Nephron (organoid): Measurements from ENCODE around the gene TRAIP.

ENCODE experiments used
- H3K27ac Mint-ChIP-seq, 3 experiments: 2 replicates each; pipeline ENCODE4 v1.8.0; 2020; ENCODE audit warnings: mixed read lengths in 3 of 3, mild to moderate bottlenecking in 2 of 3, moderate library complexity in 1 of 3
- H3K27me3 Mint-ChIP-seq: 2 replicates; pipeline ENCODE4 v1.8.0; 2021; ENCODE audit warnings: low read depth, mild to moderate bottlenecking, moderate library complexity, mixed read lengths
- H3K36me3 Mint-ChIP-seq: 2 replicates; pipeline ENCODE4 v1.8.0; 2020; ENCODE audit warnings: low read depth, mixed read lengths
- H3K4me1 Mint-ChIP-seq: 2 replicates; pipeline ENCODE4 v1.8.0; 2020; ENCODE audit warnings: mixed read lengths
- H3K4me3 Mint-ChIP-seq, 3 experiments: 2 replicates each; pipeline ENCODE4 v1.8.0; 2020; ENCODE audit warnings: mild to moderate bottlenecking in 3 of 3, mixed read lengths in 3 of 3, moderate library complexity in 2 of 3
- H3K9me3 Mint-ChIP-seq: 2 replicates; pipeline ENCODE4 v1.8.0; 2020; ENCODE audit warnings: mixed read lengths
- TF ChIP-seq, protein P1 (sequence below), 3 experiments: fragments of 200-600 bp; sonication (generic); IDR thresholded peaks; one replicate each; pipeline ENCODE4 v1.5.0; 2021; ENCODE audit warnings: antibody characterized with exemption in 3 of 3; ENCODE audit not compliant: unreplicated experiment in 3 of 3

The TRAIP gene

DNA sequence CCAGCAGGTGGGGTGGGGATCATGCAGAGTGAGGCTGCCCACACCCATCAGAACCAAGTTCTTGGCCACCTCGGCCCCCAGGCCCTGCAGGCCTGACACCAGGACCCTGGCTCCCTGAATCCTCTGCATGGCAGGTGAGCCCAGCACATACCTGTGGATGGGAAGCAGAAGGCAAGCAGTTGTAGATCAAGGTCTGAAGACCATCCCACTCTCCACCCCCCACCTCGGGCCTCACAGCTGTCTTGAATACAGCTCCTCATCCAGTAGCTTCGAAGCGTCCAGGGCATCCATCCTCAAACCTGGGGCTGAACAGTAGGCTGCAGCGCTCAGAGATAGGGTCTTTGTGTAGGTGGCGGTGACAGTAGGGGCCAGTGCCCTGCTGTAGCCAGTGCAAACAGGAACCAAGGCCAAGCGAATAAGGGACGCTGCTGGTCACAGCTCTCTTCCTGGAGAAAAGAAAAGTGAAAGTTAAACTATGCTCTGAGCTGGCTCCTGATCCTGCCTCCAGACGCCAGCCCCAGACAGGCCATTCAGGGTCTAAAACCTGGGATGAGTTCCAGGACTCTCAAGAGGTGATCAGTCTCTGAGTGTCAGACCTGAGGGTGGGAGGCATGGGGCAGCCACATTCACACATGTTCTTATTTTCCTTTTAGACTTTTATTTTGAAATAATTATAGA, 42.7 kb downstream of the TRAIP start, which contains the start of gene UBA7:
Gene UBA7, minus strand, starts transcription at position 457 of the 678 bp plus-strand sequence. Its CDS starts 166 bp downstream, at position 291.
- Mint-ChIP-seq H3K4me3 (peak within 1 kb of the TSS; percentile 66 to 87 (median 87)), H3K36me3 (no peaks in the 10 kb centered on the region), H3K27ac (peak within 1 kb of the TSS; percentile 97 to 99 (median 99)), H3K27me3 (no peaks in the 10 kb centered on the region), H3K4me1 (peaks cover 11% of the 10 kb centered on the region), H3K9me3 (no peaks in the 10 kb centered on the region)
- TF ChIP-seq, protein P1, sequence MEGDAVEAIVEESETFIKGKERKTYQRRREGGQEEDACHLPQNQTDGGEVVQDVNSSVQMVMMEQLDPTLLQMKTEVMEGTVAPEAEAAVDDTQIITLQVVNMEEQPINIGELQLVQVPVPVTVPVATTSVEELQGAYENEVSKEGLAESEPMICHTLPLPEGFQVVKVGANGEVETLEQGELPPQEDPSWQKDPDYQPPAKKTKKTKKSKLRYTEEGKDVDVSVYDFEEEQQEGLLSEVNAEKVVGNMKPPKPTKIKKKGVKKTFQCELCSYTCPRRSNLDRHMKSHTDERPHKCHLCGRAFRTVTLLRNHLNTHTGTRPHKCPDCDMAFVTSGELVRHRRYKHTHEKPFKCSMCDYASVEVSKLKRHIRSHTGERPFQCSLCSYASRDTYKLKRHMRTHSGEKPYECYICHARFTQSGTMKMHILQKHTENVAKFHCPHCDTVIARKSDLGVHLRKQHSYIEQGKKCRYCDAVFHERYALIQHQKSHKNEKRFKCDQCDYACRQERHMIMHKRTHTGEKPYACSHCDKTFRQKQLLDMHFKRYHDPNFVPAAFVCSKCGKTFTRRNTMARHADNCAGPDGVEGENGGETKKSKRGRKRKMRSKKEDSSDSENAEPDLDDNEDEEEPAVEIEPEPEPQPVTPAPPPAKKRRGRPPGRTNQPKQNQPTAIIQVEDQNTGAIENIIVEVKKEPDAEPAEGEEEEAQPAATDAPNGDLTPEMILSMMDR (IDR thresholded peaks at IDR 0.05; ENCODE audit: unreplicated experiment in 3 of 3), result no peak

DNA sequence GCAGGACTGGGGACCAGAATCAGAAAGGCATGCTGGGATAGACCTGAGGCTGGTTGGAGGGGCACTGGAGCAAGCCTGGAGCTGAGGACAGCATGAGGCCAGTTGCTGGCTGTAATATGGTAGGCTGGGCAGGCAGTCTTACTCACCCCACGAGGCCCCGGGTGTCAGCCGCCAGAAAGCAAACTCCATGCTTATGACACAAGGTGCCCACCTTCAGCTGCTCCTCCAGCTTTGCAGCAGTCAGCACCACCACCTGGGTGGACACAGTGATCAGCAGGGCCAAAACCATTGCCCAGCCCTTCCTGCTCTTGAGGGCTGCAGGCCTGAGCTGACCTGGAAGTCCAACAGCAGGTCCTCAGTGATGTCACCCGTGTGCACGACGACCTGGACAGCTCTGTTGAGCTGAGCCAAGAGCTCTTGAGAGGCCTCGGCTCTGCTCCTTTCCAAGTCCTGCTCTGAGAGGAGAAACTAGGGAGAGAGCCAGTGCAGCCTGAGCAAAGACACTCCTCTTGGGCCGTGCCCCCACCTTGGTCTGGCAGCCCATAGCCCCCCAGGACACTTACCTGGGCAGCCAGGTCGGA, 43.4 kb downstream of the TRAIP start:
- Mint-ChIP-seq H3K4me1 (peaks cover 17% of the 10 kb centered on the region), H3K4me3 (peak overlapping the region; percentile 66 to 87 (median 87)), H3K27me3 (no peaks in the 10 kb centered on the region), H3K9me3 (no peaks in the 10 kb centered on the region), H3K27ac (peak overlapping the region; percentile 97 to 99 (median 99)), H3K36me3 (no peaks in the 10 kb centered on the region)
- TF ChIP-seq, protein P1 (IDR thresholded peaks at IDR 0.05; ENCODE audit: unreplicated experiment in 3 of 3), result no peak

DNA sequence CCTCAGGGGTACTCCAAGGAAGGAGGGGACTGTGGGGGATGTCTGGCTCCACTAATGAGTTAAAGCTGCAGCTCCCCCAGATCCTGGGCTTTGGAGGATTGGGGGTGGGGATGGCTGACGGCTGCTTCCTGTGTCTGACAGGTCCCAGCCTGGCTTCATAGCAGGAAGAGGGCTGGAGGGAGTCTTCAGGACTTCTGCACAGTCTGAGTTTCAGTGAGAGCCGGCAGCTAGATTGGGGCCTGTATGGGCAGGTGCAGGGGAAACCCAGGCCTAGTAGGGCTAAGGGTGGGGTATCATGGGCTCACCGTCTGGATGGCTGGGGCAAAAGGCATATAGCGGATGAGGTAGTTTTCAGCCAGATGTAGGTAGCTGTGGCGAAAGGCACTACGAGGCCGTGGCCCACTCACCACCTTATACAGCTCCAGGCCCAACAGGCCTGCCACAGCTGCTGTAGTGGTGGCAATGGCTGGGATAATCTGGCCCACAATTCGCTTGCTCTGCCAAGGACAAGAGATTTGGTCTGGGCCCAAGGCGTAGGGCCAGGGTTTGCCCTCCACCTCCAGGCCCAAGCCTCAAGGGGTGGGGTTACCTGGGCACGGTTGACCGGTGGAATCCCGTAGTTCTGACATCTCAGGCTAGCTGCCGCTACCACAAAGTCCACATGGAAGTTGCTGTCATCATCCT, 48.8 kb downstream of the TRAIP start:
- no peaks in the 10 kb centered on the region for H3K9me3 Mint-ChIP-seq
- H3K27ac Mint-ChIP-seq, result peak overlapping the region; percentile 100
- peak overlapping the region; percentile 50 to 77 (median 69) for H3K4me3 Mint-ChIP-seq
- peaks cover 3% of the 10 kb centered on the region for H3K36me3 Mint-ChIP-seq
- TF ChIP-seq, protein P1 (IDR thresholded peaks at IDR 0.05; ENCODE audit: unreplicated experiment in 3 of 3), result no peak
- peaks cover 2% of the 10 kb centered on the region for H3K27me3 Mint-ChIP-seq
- H3K4me1 Mint-ChIP-seq, result peaks cover 39% of the 10 kb centered on the region

DNA sequence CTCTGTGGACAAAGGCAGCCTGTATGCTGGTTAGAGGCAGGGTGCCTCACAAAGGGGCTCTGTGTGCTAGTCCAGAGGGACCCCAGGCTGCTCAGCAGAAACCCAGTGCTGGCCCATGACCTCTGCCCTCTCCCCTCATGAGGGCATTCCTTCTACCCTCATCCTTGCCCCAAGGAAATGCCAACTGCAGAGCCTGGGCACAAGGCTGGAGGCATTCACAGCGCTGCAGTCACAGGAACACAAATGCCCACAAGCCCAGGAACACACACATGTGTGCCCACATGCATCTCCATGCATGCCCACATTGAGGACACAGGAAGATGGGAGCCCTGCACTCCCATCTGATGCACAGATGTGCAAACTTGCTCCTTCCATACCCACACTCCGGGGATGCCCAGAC, 49.5 kb downstream of the TRAIP start:
- Mint-ChIP-seq H3K36me3 (peaks cover 3% of the 10 kb centered on the region), H3K4me1 (peaks cover 43% of the 10 kb centered on the region), H3K9me3 (no peaks in the 10 kb centered on the region), H3K27me3 (peaks cover 10% of the 10 kb centered on the region), H3K27ac (peak overlapping the region; percentile 100), H3K4me3 (peak overlapping the region; percentile 50 to 77 (median 69))
- TF ChIP-seq, protein P1 (IDR thresholded peaks at IDR 0.05; ENCODE audit: unreplicated experiment in 3 of 3), result no peak

DNA sequence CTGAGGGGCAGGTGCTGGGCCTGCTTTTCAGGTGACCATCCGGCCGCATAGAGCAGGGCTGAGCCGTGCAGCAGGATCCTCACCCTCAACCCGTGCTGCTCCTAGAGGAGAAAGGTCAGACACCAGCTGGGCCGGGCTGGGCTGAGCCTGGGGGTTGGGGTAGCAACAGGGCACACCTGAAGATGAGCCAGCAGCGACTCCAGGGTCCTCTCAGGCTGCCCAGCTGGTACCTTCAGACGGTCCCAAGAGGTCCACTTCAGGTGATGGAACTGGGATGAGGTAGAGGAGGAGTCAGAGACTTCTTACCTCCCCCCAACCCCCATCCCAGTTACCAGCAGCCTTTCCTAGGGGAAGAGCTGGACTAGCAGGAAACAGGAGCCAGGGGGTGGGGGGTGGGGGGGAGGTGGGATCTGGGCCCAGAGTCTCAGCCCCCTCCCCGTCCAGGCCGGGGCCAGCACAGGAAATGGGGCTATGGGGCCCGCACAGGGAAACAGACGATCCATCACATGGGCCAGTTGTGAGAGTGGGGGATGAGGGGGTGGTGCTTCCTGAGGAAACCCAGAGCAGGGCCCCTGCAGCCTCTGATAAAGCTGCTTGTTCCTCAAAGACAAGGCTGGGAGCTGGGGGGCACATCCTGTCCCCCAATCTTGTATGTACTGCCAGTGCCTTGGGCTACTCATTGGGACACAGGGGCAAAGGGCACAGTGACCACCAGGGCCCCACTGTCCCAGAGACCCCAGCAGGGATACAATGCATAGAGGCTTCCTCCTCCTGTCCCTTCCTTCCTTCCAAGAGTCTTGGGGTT, 50.3 kb downstream of the TRAIP start:
- peaks cover 43% of the 10 kb centered on the region for H3K4me1 Mint-ChIP-seq
- peak overlapping the region; percentile 86 to 90 (median 88) for H3K4me3 Mint-ChIP-seq
- peak overlapping the region; percentile 100 for H3K27ac Mint-ChIP-seq
- H3K9me3 Mint-ChIP-seq, result no peaks in the 10 kb centered on the region
- TF ChIP-seq, protein P1 (IDR thresholded peaks at IDR 0.05; ENCODE audit: unreplicated experiment in 3 of 3), result no peak
- H3K36me3 Mint-ChIP-seq, result peaks cover 3% of the 10 kb centered on the region
- H3K27me3 Mint-ChIP-seq, result peaks cover 12% of the 10 kb centered on the region
